HG03442 (cell line): ENCODE measurements around the gene GTF2E1.
"Not testable (repeated sequence)": the region's sequence is repeated elsewhere in the genome, so short reads cannot be mapped to it uniquely, and the experiment has no call there.

Source experiments
- ATAC-seq: cut with Tn5 transposase; IDR thresholded peaks from one replicate; pipeline ENCODE4 v1.9.1; 2021; ENCODE audit warnings: mild to moderate bottlenecking, moderate library complexity; ENCODE audit not compliant: unreplicated experiment

The GTF2E1 gene

DNA sequence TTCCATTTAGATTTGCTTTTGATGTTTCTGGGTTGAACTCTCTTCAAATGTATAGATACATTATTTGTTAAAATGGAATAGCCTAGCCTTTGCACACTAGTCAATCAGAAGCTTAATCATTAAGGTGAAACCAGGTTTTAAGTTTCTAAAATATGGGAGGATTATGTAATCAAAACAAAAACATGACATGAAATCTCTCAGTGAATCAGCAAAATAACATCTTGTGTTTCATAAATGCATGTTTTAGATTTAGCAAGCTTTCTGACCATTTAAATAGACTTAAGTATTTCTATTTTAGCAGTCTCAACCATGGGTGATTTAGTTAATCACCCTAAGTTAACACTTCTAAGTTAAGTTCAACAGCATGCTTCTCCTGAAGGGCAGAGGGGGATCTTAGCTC is 11.3 kb downstream of the GTF2E1 start:
- ATAC-seq, result no peak

DNA sequence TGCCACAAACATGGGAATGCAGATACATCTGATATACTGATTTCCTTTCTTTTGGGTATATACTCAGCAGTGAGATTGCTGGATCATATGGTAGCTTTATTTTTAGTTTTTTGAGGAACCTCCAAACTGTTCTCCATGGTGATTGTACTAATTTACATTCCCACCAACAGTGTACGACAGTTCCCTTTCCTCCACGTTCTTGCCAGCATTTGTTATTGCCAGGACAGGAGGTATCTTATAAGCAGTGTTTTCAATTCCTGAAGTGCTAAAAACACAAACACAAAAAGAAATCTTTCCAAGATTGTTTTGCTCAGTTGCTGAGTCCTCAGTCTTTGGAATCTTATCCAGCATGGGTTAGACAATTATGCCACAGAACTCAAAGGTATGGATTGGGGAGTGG is 13.5 kb downstream of the GTF2E1 start:
- ATAC-seq, result no peak

DNA sequence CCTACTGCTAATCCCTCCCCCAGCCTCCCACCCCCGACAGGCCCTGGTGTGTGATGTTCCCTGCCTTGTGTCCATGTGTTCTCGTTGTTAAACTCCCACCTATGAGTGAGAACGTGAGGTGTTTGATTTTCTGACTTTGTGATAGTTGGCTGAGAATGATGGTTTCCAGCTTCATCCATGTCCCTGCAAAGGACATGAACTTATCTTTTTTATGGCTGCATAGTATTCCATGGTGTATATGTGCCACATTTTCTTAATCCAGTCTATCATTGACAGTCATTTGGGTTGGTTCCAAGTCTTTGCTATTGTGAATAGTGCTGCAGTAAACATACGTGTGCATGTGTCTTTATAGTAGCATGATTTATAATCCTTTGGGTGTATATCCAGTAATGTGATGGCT is 16.0 kb downstream of the GTF2E1 start:
- ATAC-seq, result not testable (repeated sequence)

DNA sequence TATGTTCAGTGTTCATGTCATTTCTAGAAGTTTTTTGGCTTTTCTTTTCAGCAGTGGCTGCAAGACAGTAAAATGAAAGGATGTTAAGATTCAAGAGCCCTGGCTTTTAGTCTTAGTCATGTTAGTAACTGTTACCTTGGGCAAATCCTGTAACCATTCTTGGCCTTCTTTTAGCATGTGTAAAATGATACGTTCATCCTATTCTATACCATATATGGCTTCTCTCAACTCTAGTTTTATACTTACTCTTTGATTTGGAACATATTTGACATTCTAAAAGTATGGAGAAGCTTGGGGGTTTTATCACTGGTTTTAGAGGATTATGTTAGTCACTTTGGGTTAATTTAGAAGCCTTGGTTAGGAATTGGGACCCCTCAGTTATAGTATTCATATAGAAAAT is 20.1 kb downstream of the GTF2E1 start:
- ATAC-seq, result no peak

DNA sequence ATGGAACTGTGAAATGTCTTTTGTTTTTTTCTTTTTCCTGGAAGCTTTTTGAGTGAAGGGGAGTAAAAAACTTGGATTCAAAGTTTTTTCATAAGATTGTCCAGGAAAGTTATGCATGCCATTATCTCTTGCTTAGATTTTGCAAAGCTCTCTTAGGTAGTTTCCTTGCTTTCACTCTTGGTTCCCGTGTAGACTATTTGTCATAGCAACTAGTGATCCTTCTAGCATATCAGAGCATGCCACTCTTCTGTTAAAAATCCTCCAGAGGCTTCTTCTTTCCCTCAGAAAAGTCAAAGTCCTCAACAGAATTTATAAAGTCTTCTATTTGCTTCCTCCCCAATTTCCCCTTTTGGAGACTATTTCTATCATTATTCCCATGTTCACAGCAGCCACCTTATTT is 21.1 kb downstream of the GTF2E1 start:
- peak; percentile 85 for ATAC-seq

DNA sequence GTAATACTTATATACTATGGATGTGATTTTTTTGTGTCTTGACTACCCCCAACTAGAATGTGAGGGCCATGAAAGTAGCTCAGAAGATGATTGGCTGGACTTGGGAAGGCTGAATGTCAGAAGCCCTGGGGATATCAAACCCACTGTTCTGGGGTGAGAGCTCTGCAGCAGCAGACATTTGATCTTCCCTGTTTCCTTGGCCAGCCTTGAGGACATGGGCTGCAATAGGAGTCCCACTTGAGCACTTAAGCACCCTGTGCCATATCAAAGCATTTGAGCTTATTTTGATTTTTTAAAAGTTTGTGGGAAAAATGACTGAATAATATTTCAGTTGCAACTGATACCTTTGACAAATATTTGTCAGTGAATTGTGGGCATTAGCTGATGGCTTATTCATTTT is 21.7 kb downstream of the GTF2E1 start:
- no peak for ATAC-seq

DNA sequence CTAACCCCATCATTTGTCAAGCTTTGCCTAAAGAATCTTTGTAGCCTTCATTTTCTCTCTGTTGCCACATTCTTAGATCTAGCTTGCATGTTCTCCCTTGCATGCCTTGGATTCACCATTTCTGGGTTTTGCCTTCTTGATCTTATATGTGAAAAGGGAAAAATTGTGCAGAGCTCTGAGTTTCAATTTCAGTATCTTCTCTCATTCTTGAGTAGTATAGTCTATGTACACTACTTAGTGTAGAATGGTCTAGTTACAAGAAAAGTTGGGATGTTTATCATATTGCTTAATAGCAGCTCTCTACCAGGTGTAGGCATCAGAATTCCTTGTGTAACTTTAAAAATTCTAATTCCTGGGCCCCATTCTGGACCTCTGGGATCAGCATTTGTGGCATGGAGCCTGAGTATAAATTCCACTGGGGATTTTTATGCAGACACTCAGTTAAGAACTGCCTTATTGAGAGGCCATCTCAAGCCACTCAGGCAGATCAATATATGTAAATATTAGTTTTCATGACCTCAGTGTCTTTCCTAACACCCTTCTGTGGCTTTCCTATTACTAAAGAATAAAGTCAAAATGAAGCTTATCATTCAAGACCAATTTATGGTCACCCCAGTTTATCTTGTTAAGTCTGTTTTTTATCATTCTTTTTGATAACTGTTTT is 23.4 kb downstream of the GTF2E1 start:
- ATAC-seq, result peak; percentile 64

DNA sequence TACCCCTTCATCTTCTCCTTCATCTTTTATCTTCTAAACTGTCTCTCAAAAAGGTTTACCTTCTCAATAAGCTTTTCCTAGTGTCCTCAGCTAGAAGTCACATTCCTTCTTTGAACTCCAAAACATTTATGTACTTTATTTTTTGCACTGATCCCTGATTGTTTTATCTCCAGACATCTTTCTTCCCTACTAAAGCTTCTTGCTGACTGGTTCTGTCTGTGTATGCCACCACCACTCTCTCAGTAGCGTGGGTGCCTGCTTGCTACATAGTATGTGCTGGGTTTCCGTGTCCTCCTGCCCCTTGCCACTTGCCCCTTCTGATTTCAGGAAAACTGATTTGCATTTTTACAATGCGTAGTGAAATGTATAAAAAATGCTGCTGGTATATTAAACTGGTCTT is 24.0 kb downstream of the GTF2E1 start:
- no peak for ATAC-seq

DNA sequence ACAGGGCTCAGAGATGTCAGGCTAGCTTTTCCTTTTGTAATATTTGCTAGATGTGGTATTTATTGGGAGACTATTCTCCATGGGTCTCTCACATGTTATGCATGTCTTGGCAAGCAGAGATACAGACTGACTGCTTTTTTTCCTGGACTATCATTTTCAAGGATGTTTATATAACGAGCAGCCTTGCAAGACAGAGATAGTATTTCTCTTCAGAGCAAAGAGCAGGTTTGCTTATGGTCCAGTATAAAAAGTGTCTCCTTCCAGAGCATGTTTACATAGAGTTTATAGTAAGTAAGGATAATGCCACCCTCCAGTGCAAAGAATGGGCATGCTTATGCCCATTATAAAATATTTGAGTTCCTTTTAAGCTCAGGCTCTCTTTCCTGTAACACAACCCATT is 24.6 kb downstream of the GTF2E1 start:
- ATAC-seq, result no peak

DNA sequence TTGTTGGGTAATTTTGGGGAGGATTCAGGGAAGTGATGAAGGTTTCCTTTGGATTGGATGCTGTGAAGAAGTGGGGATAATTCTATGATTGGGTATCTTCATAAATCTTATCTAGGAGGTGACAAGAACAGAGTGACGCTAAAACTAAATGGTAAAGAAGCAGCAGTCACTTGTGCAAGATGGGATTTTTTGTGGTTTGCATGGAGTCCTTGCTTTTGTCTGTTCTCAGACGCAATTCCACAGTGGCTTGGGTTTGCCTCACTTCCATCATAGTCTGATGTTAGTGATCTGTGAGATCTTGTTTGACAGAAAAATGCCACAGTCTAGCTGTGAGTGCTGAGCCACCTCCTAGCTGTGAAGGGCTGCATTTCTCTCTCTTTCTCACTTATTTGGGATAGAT is 26.9 kb downstream of the GTF2E1 start:
- no peak for ATAC-seq

DNA sequence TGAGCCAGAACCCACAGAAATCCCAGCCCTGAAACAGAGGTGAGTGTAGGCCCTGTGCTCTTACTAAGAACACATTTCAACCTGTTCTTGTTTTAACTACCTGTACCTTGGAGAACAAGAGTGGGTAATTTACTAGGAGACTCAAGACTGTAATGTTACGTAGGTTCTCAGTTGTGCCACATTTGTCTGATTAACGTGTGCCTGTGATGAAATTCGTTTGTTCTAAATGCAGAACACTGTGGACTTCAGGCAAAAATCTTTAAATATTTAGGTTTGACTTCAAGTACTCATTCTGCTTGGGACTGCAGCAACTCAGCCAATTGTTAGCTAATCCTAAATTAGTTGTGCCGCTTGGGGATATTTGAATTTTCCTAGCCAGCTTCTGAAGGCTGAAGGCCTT is 28.3 kb downstream of the GTF2E1 start:
- ATAC-seq, result no peak

DNA sequence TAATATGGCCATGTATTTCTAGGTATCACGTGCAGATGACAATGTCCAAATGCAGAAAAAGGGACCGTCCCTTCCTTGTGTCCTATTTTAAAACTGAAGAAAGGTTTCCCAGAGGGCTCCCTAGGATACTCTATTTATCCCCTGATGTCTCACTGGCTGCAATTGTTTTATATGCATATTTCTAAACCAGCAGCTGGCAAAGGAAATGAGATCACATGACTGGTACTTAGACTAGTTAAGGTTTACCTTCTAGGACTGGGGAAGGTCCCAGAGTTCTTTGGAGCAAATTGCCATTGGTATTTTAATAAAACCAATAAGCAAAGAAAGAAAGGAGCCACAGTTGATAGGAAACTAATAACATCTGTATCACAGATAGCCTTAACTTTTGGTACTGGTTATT is 29.5 kb downstream of the GTF2E1 start:
- ATAC-seq, result no peak

DNA sequence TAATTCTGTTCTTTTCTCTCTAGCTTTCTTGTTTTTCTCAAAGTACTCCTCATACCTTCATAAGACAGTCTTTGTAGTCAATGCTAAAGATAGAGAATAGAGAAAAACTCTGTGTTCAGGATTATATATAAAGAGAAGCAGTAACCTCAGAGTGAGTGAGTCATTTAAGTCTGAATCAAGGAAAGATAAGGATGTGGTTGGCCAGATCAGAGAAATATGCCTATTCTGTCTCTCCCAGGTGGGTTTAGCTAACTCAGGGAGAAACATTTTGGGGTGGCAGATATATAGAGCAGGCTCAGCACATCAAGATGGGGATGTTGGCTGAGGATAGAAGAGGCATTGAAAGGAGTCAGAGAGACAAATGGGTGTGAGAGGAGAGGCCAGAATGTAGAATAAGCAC is 31.4 kb downstream of the GTF2E1 start:
- peak; percentile 91 for ATAC-seq

DNA sequence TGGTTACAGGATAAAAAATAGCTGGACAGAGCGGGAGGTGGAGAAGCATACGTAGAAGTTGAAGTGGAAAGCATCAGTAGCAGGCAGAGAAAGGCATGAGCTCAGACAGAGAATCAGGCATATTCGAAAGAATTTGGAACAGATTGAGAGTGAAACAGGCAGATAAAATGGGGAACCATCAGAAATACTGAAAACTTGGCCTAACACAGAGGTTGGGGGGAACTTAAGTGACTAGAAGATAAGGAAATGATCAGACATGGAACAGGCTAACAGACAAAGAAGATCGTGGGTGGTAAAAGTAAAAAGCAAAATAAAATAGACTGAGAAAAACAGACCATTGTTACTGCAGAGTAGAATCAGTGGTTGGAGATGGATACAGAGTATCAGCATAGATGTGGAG is 32.9 kb downstream of the GTF2E1 start:
- ATAC-seq, result no peak

DNA sequence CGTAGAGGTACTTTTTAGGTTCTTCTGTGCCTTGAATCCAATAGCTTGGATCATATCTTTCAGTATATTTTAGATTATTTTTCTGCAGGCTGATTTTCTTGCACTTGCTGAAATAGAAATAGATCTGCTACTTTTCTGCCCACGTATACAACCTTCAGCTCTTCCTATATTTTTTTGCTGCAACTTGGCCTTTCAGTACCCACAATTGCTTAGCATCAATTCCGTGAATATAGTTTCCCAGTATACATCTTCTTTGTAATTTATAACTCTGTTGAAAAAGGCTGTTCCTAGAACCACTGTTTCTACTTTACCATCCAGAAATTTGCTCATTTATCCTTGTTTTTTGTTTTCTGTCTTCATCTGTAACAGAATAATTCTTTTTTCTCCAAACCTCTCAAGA is 36.2 kb downstream of the GTF2E1 start:
- no peak for ATAC-seq

DNA sequence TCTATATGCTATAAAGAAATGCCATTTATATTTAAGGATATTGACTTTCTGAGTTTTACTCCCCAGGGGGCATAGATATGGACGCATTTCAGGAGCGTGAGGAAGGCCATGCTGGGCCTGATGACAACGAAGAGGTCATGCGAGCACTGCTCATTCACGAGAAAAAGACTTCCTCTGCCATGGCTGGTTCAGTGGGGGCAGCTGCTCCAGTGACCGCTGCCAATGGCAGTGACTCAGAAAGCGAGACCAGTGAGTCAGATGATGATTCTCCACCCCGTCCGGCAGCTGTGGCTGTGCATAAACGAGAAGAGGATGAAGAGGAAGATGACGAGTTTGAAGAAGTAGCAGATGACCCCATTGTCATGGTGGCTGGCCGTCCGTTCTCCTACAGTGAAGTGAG is 38.4 kb downstream of the GTF2E1 start:
- peak; percentile 95 for ATAC-seq

DNA sequence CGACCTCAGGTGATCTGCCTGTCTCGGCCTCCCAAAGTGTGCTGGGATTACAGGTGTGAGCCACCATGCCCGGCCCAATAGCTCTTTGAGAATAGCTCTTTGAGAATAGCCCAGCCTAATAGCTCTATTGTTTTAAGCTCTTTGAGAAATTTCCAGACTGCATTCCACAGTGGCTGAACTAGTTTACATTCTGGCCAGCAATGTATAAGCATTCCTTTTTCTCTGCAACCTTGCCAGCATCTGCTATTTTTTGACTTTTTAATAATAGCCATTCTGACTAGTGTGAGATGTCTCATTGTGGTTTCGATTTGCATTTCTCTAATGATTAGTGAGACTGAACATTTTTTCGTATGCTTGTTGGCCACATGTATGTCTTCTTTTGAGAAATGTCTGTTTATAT is 43.3 kb downstream of the GTF2E1 start:
- ATAC-seq, result peak; percentile 57

DNA sequence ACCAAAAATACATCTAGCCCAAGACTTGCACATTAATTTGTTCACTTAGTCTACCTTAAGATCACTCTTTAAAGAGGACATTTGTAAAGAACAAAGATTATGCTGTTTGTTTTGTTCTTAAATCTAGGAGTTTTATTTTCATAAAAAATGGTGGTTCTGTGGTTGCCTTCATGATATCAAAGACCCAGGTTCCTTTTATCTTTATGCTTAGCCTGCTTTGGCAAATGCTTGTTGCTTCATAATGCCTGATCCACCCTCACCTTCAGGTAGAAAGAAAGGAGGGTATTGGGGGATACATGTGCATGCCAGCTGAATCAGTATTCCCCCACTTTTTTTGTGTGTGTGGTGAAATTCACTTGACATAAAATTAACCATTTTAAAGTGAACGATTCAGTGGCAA is 48.5 kb downstream of the GTF2E1 start:
- no peak for ATAC-seq

DNA sequence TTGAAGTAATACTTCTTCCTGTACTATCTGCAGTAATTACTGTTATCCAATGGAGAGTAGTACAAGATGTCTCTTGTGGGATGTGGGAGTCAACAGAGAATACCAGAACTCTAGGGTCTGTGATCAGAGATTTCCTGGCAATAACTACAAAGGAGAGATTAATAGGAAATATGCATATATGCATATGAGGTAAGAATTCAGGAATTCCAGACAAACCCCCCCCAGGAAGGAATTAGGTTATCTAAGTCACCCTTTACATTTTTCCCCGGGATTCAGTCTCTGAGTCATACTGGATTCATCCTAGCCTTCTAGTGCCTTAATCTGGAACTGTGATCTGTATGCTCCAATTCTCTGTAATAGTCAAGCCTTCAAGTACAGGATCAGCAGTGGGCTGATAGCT is 49.4 kb downstream of the GTF2E1 start:
- ATAC-seq, result no peak

DNA sequence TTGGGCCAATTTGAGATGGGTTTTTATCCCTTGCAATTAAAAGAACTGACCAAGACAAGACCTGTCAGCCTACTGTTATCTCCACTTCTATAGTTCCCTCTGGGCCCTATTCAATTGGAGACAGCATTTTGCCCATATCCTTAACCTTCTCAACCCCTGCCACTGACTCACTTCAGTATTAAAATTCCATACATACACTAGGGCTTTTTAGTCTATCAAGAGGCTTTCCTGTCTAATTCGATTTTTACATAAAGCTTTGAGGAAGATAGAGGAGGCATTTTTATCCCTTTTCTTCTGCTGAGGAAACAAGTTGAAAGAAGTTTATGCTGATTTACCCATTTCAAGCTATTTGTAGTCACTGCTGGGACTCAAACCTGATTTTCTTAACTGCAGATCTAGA is 51.1 kb downstream of the GTF2E1 start:
- no peak for ATAC-seq

DNA sequence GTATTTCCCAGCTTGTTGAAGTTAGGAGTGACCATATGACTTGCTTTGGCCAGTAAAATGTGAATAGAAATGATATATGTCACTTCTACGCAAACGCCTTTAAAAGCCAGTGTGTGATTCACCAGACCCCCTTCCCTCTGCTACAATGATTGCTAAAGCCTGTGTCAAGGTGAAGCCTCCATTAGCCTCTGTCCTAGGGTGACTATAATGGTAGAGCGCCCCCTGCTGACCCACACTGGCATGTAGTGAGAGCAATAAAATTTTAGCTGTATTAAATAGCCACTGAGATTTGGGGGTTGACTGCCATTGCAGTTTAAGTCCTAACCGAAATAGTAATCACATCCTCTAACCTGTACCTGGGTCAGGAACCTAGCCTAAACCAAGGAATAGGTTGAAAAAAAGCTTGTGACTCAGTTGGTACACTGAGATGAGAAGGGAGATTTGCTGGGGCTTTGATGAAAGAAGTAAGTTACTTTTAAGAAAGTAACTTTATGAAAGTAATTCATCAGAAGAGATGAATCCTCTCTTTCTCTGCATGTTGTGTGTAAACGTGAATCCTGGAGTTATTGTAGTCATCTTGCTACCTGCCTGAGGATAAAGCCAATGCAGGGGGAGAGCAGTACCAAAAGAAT is 52.6 kb downstream of the GTF2E1 start:
- ATAC-seq, result peak; percentile 94

DNA sequence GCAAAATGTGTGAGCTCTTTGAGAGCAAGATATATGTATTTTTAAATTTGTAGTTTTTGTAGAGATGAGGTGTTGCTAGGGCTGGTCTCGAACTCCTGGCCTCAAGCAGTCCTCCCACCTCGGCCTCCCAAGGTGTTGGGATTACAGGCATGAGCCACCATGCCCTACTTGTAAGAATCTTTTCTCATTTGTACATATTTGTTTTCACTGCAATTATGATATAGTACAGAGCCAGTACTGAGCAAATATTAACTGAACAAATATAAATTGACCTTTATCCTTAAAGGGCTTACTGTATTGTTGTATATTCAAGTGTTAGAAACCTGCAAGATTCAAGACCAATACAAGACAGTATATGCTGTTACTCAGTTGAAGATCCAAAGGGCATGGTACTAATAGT is 53.4 kb downstream of the GTF2E1 start:
- ATAC-seq, result no peak

DNA sequence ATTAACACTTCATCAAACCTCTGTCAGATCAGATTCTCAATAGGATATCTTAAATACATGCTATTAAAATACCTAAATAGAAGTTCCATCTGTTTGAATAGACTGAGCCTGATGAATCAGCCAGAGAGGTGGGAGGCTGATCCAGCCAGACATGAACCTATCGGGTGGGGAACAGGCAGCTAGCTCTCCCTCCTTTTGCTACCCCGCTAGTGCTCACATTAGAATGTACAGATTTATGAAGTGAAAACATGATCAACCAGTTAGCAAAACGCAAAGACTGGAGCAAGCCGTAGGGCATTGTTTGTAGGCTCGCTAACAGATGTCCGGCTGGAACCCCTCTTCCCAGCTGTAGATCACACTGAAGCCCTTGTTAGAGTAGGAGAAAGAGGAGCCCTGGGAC is 54.4 kb downstream of the GTF2E1 start:
- no peak for ATAC-seq
